HL-60 (cell line): ENCODE results near the gene DHCR24.

Source experiments
- TF ChIP-seq, protein P1 (sequence below): IDR thresholded peaks from one replicate; pipeline ENCODE4 v1.5.1; 2011; ENCODE audit warnings: low read length, control low read depth, inconsistent platforms; ENCODE audit not compliant: insufficient read depth
- TF ChIP-seq, protein P2 (sequence below): IDR thresholded peaks from 2 replicates; pipeline ENCODE4 v1.6.1; 2012; ENCODE audit warnings: low read depth; ENCODE audit not compliant: insufficient replicate concordance

DNA sequence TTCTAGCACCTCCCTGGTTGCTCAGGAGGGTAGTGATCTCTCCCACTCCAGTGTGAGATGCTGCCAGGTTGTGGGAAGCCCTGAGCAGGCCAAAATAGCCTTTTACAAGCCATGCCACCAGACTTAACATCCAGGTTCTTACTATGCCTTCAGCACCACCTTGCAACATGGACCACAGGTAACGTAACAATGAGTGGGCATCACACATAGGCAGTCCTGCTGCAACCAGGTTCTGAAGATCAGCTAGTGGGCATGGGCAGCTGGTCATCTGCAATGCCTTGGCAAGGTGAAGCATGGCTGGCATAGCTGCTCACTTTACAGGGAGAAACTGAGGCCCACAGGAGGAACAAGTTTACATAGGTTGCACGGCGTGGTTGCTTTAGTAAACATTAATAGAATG is 40.7 kb downstream of the DHCR24 start:
- TF ChIP-seq, protein P1, sequence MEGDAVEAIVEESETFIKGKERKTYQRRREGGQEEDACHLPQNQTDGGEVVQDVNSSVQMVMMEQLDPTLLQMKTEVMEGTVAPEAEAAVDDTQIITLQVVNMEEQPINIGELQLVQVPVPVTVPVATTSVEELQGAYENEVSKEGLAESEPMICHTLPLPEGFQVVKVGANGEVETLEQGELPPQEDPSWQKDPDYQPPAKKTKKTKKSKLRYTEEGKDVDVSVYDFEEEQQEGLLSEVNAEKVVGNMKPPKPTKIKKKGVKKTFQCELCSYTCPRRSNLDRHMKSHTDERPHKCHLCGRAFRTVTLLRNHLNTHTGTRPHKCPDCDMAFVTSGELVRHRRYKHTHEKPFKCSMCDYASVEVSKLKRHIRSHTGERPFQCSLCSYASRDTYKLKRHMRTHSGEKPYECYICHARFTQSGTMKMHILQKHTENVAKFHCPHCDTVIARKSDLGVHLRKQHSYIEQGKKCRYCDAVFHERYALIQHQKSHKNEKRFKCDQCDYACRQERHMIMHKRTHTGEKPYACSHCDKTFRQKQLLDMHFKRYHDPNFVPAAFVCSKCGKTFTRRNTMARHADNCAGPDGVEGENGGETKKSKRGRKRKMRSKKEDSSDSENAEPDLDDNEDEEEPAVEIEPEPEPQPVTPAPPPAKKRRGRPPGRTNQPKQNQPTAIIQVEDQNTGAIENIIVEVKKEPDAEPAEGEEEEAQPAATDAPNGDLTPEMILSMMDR = no peak
- TF ChIP-seq, protein P2, sequence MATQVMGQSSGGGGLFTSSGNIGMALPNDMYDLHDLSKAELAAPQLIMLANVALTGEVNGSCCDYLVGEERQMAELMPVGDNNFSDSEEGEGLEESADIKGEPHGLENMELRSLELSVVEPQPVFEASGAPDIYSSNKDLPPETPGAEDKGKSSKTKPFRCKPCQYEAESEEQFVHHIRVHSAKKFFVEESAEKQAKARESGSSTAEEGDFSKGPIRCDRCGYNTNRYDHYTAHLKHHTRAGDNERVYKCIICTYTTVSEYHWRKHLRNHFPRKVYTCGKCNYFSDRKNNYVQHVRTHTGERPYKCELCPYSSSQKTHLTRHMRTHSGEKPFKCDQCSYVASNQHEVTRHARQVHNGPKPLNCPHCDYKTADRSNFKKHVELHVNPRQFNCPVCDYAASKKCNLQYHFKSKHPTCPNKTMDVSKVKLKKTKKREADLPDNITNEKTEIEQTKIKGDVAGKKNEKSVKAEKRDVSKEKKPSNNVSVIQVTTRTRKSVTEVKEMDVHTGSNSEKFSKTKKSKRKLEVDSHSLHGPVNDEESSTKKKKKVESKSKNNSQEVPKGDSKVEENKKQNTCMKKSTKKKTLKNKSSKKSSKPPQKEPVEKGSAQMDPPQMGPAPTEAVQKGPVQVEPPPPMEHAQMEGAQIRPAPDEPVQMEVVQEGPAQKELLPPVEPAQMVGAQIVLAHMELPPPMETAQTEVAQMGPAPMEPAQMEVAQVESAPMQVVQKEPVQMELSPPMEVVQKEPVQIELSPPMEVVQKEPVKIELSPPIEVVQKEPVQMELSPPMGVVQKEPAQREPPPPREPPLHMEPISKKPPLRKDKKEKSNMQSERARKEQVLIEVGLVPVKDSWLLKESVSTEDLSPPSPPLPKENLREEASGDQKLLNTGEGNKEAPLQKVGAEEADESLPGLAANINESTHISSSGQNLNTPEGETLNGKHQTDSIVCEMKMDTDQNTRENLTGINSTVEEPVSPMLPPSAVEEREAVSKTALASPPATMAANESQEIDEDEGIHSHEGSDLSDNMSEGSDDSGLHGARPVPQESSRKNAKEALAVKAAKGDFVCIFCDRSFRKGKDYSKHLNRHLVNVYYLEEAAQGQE = no peak
